Testis (tissue), 3 donors: ENCODE results near the gene PPARD. TPM values are rescaled to one million over a fixed set of nuclear protein-coding genes. Genes with fewer than 3 reads are reported as not detected.

ENCODE experiments used
- DNase-seq: peaks from one replicate; pipeline ENCODE4 v3.0.0-alpha.2; 2019
- H3K27ac ChIP-seq, 2 donors: fragments of 200-600 bp; sonication (generic); one replicate each; pipeline ENCODE4 v1.5.1; 2019
- H3K27me3 ChIP-seq: fragments of 200-600 bp; sonication (generic); one replicate; pipeline ENCODE4 v1.5.1; 2019
- H3K36me3 ChIP-seq: fragments of 200-600 bp; sonication (generic); one replicate; pipeline ENCODE4 v1.5.1; 2017; ENCODE audit warnings: low read depth; ENCODE audit errors: missing control alignments
- H3K4me1 ChIP-seq: fragments of 200-600 bp; sonication (generic); one replicate; pipeline ENCODE4 v1.5.1; 2019
- H3K4me3 ChIP-seq, 2 donors: fragments of 200-600 bp; sonication (generic); one replicate each; pipeline ENCODE4 v1.5.1; 2017 to 2019
- H3K9me3 ChIP-seq: fragments of 200-600 bp; sonication (generic); one replicate; pipeline ENCODE4 v1.5.1; 2017
- CTCF ChIP-seq, 3 experiments: fragments of 450-650 bp in 2 of 3; fragments of 200-600 bp in 1 of 3; sonication (generic) in 1 of 3; IDR thresholded peaks; one replicate each; pipeline ENCODE4 v1.5.1; 2016 to 2019; ENCODE audit warnings: antibody characterized with exemption in 3 of 3, mild to moderate bottlenecking in 2 of 3, moderate library complexity in 1 of 3
- POLR2A ChIP-seq: fragments of 450-650 bp; IDR thresholded peaks from one replicate; pipeline ENCODE4 v1.6.1; 2017; ENCODE audit warnings: antibody characterized with exemption, mild to moderate bottlenecking, moderate library complexity
- WGBS, 2 donors: methylation state at CpG; one replicate each; pipeline ENCODE4 v1.1.5; 2018; 5-methylcytosine and 5-hydroxymethylcytosine counted together
- intact Hi-C: fragments of 100-400 bp; cut with DNase I; formaldehyde crosslinking; loops from one replicate; pipeline ENCODE4 v1.15.1; 2023; ENCODE audit warnings: low total_unique reads
- polyA plus RNA-seq: library from polyadenylated mRNA; stranded (reverse); fragments of 350-450 nt; fragmentation: Illumina TruSeq; extraction: RNeasy Lipid Tissue Mini Kit (QIAGEN cat#74804); gene quantifications from one replicate; pipeline ENCODE4 v1.2.3, GENCODE V29; 2014; ENCODE audit warnings: low read depth, low replicate concordance; ENCODE audit not compliant: insufficient read depth
- total RNA-seq, 2 donors: library from RNA; depleted of rRNA; stranded (reverse); fragments of >200 nt; gene quantifications; one replicate each; pipeline ENCODE4 v1.2.3, GENCODE V29; 2016

PPARD gene
- total and polyA plus RNA-seq, 3 donors from 2014 or later: 21.0 to 23.0 (median 21.5) TPM

- WGBS, 2 donors: 11 to 14% methylated on average over 20 of the region's 20 CpGs
- no peaks in the 10 kb centered on the region for H3K36me3 ChIP-seq
- H3K27ac ChIP-seq: peak overlapping the region in 1 of 2 donors; percentile 74
- TF ChIP-seq CTCF (IDR thresholded peaks at IDR 0.05): no peak
- intact Hi-C loops: loop anchor here (5.0 kb wide), 1 partner anchor 94 kb away; no protein-coding TSS in a partner anchor
- peaks cover 14% of the 10 kb centered on the region for H3K4me1 ChIP-seq
- H3K4me3 ChIP-seq: peak overlapping the region; percentile 61 to 67
- DNase-seq: no peak
- no peaks in the 10 kb centered on the region for H3K27me3 ChIP-seq
- H3K9me3 ChIP-seq: no peaks in the 10 kb centered on the region
Measured at GRCh38 chr6:35451354-35452182, 109.2 kb downstream of the PPARD start.

GRCh38 chr6:35452183-35453090 is 110.1 kb downstream of the PPARD start, which contains the start of gene FANCE:
TSS of gene FANCE (plus strand) at chr6:35452338. CDS start at chr6:35452546, 208 bp downstream.
- H3K27ac ChIP-seq: peak within 1 kb of the TSS in 1 of 2 donors; percentile 74
- H3K4me1 ChIP-seq: peaks cover 14% of the 10 kb centered on the region
- TF ChIP-seq CTCF (IDR thresholded peaks at IDR 0.05) (no peak), POLR2A (no peak)
- intact Hi-C loops: loop anchor here (5.0 kb wide), 1 partner anchor 95 kb away; no protein-coding TSS in a partner anchor
- H3K36me3 ChIP-seq: no peaks in the 10 kb centered on the region
- 1% methylated on average over 18 to 66 of the region's 87 CpGs for WGBS, 2 donors
- DNase-seq: peak; percentile 97
- H3K4me3 ChIP-seq: peak within 1 kb of the TSS; percentile 61 to 67
- H3K27me3 ChIP-seq: no peaks in the 10 kb centered on the region
- H3K9me3 ChIP-seq: no peaks in the 10 kb centered on the region

- Histone ChIP-seq H3K9me3 (no peaks in the 10 kb centered on the region), H3K36me3 (no peaks in the 10 kb centered on the region), H3K27ac (no peak overlapping the region), H3K4me3 (peak overlapping the region; percentile 61 to 67), H3K27me3 (no peaks in the 10 kb centered on the region), H3K4me1 (peaks cover 14% of the 10 kb centered on the region)
- intact Hi-C loops: loop anchor here (5.0 kb wide), 1 partner anchor 96 kb away; no protein-coding TSS in a partner anchor
- no peak for DNase-seq
- 8 to 11% methylated on average over 3 of the region's 3 CpGs for WGBS, 2 donors
- TF ChIP-seq CTCF (IDR thresholded peaks at IDR 0.05) (no peak), POLR2A (no peak)
Measured at GRCh38 chr6:35453236-35453635, 110.9 kb downstream of the PPARD start.

- H3K9me3 ChIP-seq: no peaks in the 10 kb centered on the region
- H3K4me3 ChIP-seq: no peak overlapping the region
- 91% methylated on average over 9 of the region's 9 CpGs for WGBS, 2 donors
- no peaks in the 10 kb centered on the region for H3K27me3 ChIP-seq
- no peaks in the 10 kb centered on the region for H3K36me3 ChIP-seq
- no peak for DNase-seq
- intact Hi-C loops: loop anchor here (5.0 kb wide), 1 partner anchor 97 kb away; no protein-coding TSS in a partner anchor
- H3K27ac ChIP-seq: no peak overlapping the region
- H3K4me1 ChIP-seq: peaks cover 14% of the 10 kb centered on the region
- TF ChIP-seq CTCF (IDR thresholded peaks at IDR 0.05): no peak
- no peak for TF ChIP-seq POLR2A
Measured at GRCh38 chr6:35454391-35455110, 112.2 kb downstream of the PPARD start.
